ENCODE data around the gene ENOX1. TPM values are rescaled to one million over a fixed set of nuclear protein-coding genes. Genes with fewer than 3 reads are reported as not detected.

ENOX1 gene
- total RNA-seq, 1 donor from 2014 or later: 0.60 TPM

- TF ChIP-seq CTCF (IDR thresholded peaks at IDR 0.05; ENCODE audit: borderline replicate concordance): no peak
- no peak for DNase-seq
- Histone ChIP-seq H3K27me3 (ENCODE audit: low read depth) (no peaks in the 10 kb centered on the region), H3K27ac (replicated peaks) (no peak overlapping the region), H3K36me3 (no peaks in the 10 kb centered on the region), H3K4me3 (no peak overlapping the region), H3K4me1 (peaks cover 5% of the 10 kb centered on the region), H3K9me3 (replicated peaks) (no peaks in the 10 kb centered on the region)
- intact Hi-C loops (cut with micrococcal nuclease): no loop called here
Observed at GRCh38 chr13:43631106-43631505, 155.7 kb downstream of the ENOX1 start.

- TF ChIP-seq CTCF (IDR thresholded peaks at IDR 0.05; ENCODE audit: borderline replicate concordance): no peak
- intact Hi-C loops (cut with micrococcal nuclease): no loop called here
- DNase-seq: no peak
- H3K9me3 ChIP-seq (replicated peaks): no peaks in the 10 kb centered on the region
- H3K27me3 ChIP-seq (ENCODE audit: low read depth): no peaks in the 10 kb centered on the region
- H3K4me3 ChIP-seq: no peak overlapping the region
- H3K4me1 ChIP-seq: peaks cover 5% of the 10 kb centered on the region
- H3K36me3 ChIP-seq: no peaks in the 10 kb centered on the region
- no peak overlapping the region for H3K27ac ChIP-seq (replicated peaks)
Observed at GRCh38 chr13:43629691-43630480, 156.9 kb downstream of the ENOX1 start.

GRCh38 chr13:43626994-43627393, 159.8 kb downstream of the ENOX1 start:
- Histone ChIP-seq H3K4me1 (peaks cover 5% of the 10 kb centered on the region), H3K36me3 (no peaks in the 10 kb centered on the region), H3K27me3 (ENCODE audit: low read depth) (no peaks in the 10 kb centered on the region), H3K4me3 (no peak overlapping the region), H3K27ac (replicated peaks) (no peak overlapping the region), H3K9me3 (replicated peaks) (no peaks in the 10 kb centered on the region)
- intact Hi-C loops (cut with micrococcal nuclease): no loop called here
- DNase-seq: no peak
- no peak for TF ChIP-seq CTCF (IDR thresholded peaks at IDR 0.05; ENCODE audit: borderline replicate concordance)

GRCh38 chr13:43614063-43614462, 172.7 kb downstream of the ENOX1 start:
- intact Hi-C loops (cut with micrococcal nuclease): no loop called here

More at GRCh38 chr13:43614063-43614462, 172.7 kb downstream of the ENOX1 start:
- no peaks in the 10 kb centered on the region for H3K27me3 ChIP-seq (ENCODE audit: low read depth)
- no peak overlapping the region for H3K4me3 ChIP-seq
- H3K36me3 ChIP-seq: no peaks in the 10 kb centered on the region
- no peak for TF ChIP-seq CTCF (IDR thresholded peaks at IDR 0.05; ENCODE audit: borderline replicate concordance)
- H3K9me3 ChIP-seq (replicated peaks): peaks cover 7% of the 10 kb centered on the region
- peaks cover 40% of the 10 kb centered on the region for H3K4me1 ChIP-seq
- no peak overlapping the region for H3K27ac ChIP-seq (replicated peaks)
- no peak for DNase-seq
